Measurements from ENCODE around the gene S100A7A. TPM values are rescaled to one million over a fixed set of nuclear protein-coding genes. Genes with fewer than 3 reads are reported as not detected.
A peak's percentile ranks its signal among the peaks of the same experiment; 100 is the strongest.
"Not testable (repeated sequence)": the region's sequence is repeated elsewhere in the genome, so short reads cannot be mapped to it uniquely, and the experiment has no call there.

The S100A7A gene
- total RNA-seq, 1 donor from 2014 or later = not detected

DNA sequence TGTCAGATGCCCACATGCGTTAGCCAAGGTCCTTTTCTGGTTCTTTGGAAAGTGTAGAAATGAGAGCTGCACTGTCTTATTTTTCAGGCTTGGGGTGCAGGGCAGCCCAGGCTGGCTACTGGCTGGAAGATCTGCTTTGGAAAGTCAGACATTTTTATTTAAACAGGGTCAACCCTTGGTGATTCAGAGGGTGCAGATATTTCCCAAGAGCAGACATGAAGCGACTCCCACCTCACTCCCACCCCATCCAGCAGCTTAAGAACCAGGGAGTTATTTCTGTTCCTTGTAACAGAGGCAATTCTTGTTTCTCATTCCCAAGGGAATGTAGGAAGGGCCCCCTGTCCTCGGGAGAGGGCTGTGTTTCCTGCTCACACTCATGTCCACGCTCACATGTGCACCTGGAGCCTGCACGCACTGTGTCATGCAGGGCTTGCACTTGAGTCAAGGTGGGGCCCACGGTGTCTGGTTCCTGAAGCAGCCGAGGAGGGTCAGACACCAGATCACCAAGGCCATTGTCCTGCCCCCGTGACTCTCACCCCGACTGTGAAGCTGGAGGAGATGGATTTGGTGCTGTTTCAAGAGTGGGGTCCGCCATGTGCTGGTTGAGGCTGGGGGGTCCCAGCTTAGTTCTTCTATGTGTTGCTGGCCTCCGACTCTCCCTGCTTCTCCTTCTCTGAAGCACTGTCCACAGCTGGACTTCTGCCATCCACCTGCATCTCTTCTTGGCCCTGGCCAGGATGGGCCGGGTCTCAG, 992 bp downstream of the S100A7A start:
- intact Hi-C loops (cut with DNase I) = no loop called here
- no peak for ATAC-seq
- DNase-seq (ENCODE audit: low spot score) = no peak

GRCh38 chr1:153418758-153419435, 2.6 kb downstream of the S100A7A start:
- intact Hi-C loops (cut with DNase I); ATAC-seq: not testable (repeated sequence)
- peak; percentile 9 for DNase-seq (ENCODE audit: low spot score)

DNA sequence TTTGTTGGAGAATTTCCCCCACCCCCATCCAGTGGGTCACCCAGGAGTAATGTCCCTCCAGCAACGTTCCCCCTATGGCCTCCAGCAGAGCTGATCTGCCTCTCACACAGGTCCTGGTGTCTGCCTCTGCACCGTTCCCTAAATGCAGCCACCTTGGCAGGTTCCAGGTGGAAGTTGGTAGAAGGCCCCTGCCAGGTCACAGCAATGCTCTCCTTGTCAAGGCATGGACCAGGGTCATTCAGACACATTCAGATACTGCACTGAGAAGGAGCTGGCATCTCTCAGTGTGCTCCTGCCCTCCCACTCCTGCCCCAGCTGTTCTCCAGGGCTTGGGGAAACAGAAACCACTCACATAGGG, 3.1 kb downstream of the S100A7A start:
- peak; percentile 8 for DNase-seq (ENCODE audit: low spot score)
- intact Hi-C loops (cut with DNase I); ATAC-seq: not testable (repeated sequence)

- no peak for ATAC-seq
- DNase-seq (ENCODE audit: low spot score) = no peak
- intact Hi-C loops (cut with DNase I) = no loop called here
Measured at GRCh38 chr1:153420306-153420705, 4.0 kb downstream of the S100A7A start.

GRCh38 chr1:153422450-153423068, 6.2 kb downstream of the S100A7A start:
- ATAC-seq (peak; percentile 50), DNase-seq (ENCODE audit: low spot score) (peak; percentile 81)
- intact Hi-C loops (cut with DNase I) = no loop called here

DNA sequence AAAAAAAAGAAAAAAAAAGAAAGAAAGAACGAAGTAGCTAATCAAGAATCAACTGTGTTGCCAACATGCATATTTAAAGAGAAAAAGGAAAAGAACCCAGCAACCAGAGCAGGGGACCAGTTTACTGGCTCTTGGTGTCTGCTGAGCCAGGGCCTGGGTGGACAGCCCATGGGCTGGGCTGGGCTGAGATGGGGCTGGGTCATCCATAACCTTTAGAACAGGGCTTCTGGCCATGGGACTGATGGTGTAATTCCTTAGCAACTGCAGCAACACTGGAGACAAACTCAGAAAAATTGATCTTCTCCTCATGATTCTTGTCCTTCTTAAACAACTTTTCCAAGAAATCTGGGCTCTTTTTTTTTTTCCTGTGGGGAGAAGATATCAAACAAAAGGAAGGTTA, 10.5 kb downstream of the S100A7A start:
- intact Hi-C loops (cut with DNase I) = no loop called here
- no peak for ATAC-seq
- DNase-seq (ENCODE audit: low spot score) = no peak

DNA sequence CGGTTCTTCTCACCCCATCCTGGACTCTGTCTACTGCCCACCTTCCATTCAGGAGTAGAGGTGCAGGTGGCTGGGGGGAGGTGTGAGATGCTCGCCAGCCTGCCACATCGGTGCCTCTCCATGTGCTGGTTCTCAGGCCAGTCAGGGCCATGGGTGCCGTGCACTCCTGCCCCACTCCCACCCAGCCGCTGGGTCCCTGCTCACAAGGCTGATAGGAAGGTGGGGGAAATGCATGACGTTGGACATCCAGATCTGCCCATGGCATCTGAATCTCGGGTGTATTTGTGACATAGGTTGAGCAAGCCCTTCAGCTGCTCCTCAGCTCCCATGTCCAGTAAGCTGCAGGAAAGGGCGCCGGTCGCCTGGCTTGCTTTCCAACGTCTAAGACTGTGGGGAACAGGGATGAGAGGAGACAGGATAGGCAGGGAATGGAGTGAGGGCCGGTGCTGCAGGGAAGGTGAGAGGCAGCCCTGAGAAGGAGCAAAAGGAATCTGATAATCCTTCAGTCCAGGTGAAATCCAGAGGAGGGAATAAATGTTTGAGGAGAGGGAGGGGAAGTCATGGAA, 11.8 kb downstream of the S100A7A start:
- DNase-seq (ENCODE audit: low spot score) = peak; percentile 34
- ATAC-seq = no peak
- intact Hi-C loops (cut with DNase I) = no loop called here

- intact Hi-C loops (cut with DNase I) = no loop called here
- no peak for ATAC-seq
Measured at GRCh38 chr1:153428791-153429190, 12.5 kb downstream of the S100A7A start.

DNA sequence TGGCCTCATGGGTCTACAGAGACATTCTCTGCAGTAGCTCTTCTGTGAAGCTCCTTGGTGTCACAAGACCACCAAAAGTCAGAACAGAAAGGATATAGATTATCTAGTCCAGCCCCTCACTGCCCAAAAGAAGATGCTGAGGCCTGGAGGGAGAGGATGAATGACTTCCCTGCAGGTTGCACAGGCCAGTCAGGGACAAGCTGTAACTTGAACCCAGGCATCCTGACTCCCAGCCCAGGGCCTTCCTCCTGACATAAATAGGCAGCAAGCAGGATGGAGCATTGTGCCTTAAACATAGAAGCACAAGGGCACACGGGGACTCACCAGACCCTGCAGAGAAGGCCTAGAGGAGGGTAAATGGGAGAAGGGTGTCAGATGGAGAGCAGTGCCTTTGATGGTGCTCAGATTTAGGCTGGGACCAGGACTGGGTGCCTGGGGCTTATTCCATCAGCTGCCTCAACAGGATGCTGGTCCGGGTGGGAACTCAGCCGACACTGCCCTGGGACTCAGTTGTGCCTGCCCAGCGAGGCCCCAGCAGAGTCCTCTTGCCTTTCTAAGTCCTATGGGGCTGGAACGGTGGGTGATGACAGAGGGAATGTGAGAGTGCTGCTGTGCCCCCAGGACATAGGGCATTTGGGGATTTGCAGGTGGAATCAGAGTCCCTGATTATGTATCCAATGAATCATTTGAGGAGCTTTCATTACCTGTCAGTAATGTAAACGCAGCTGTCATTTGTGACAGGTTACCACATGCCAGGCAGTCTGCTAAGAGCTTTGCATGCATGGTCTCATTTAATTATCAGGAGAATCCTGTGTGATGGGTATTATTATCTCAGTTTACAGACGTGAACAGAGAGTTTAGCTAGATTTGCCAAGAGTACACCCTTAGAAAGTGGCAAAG, 13.2 kb downstream of the S100A7A start:
- intact Hi-C loops (cut with DNase I) = no loop called here
- no peak for DNase-seq (ENCODE audit: low spot score)
- no peak for ATAC-seq

More at GRCh38 chr1:153428791-153429190, 12.5 kb downstream of the S100A7A start:
- no peak for DNase-seq (ENCODE audit: low spot score)

DNA sequence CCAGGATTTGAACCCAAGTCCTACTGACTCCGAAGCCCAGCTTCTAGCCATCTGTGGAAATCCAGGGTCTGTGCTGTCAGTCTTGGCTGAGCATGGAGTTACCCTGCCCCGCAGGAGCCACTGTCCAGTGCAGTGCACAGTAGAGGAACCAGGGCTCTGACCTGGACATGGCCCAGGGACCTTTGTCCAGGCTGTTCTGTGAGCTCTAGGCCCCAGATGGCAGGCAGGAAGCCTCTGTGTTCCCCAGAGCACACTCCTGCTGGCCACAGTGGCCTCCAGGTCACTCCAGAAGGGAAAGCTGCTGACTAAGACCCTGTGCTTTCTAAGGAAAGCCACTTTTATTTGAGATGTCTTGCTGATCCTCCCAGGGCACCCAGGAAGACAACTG, 13.8 kb downstream of the S100A7A start:
- DNase-seq (ENCODE audit: low spot score) = no peak
- no peak for ATAC-seq
- intact Hi-C loops (cut with DNase I) = no loop called here

DNA sequence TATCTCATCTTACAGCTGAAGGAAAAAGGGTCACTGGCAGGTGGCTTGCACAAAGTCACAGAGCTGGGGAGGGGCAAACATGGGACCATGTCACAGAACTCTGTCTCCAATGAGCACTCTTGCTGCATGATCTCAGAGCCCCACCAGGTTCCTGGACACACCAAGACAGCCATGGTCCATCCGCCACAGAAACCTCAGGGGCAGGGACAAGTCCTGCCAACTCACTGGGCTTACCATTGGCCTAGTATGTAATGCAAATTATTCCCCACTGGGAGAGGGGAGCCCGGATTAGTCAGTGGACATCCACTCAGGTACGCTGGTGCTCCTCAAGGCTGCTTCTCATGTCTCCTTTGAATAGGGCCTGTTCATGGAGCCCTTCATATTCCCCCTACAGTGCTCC, 14.2 kb downstream of the S100A7A start:
- intact Hi-C loops (cut with DNase I) = no loop called here
- DNase-seq (ENCODE audit: low spot score) (no peak), ATAC-seq (no peak)

- DNase-seq (ENCODE audit: low spot score) = no peak
- intact Hi-C loops (cut with DNase I) = no loop called here
- ATAC-seq = no peak
Measured at GRCh38 chr1:153431002-153431401, 14.7 kb downstream of the S100A7A start.

DNA sequence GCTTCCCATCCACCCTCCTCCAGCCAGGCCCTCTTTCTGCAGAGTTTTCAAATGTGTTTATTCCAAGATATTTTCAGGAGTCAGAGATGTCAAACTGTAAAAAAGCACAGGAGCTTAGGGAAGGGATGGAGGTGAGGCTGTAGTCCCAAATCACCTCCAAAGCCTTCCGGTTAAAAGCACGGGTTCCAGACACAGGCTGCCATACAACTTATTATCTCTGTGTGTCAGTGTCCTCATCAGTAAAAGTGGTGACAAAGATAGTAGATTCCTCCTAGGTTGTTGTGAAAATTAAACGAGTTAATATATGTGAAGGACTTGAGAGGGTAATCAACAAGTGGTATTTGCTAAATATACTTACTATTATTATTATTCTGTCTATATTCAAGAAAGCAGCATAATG, 15.1 kb downstream of the S100A7A start:
- ATAC-seq (no peak), DNase-seq (ENCODE audit: low spot score) (no peak)
- intact Hi-C loops (cut with DNase I) = no loop called here

DNA sequence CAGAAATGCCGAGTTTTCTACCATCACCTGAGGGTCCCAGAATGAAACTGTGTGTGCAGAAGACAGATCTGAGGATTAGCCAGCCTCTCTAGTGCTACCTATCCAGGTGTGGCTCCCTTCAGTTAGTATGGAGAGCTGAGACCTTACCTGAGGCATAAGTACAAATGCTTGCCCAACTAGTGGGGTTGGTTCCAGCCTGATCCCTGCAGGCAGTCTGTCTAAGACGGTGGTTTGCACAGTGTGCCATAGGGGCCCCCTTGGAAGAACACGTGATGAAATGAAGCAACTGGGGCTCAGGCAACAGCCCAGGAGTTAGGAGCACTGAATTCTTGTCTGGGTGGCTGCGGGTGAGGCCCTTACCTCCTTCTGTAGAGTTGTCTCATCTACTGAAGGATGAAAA, 15.6 kb downstream of the S100A7A start:
- DNase-seq (ENCODE audit: low spot score) = no peak
- ATAC-seq = no peak
- intact Hi-C loops (cut with DNase I) = no loop called here

GRCh38 chr1:153432874-153433681, 16.8 kb downstream of the S100A7A start:
- ATAC-seq (no peak), DNase-seq (ENCODE audit: low spot score) (no peak)
- intact Hi-C loops (cut with DNase I) = no loop called here

DNA sequence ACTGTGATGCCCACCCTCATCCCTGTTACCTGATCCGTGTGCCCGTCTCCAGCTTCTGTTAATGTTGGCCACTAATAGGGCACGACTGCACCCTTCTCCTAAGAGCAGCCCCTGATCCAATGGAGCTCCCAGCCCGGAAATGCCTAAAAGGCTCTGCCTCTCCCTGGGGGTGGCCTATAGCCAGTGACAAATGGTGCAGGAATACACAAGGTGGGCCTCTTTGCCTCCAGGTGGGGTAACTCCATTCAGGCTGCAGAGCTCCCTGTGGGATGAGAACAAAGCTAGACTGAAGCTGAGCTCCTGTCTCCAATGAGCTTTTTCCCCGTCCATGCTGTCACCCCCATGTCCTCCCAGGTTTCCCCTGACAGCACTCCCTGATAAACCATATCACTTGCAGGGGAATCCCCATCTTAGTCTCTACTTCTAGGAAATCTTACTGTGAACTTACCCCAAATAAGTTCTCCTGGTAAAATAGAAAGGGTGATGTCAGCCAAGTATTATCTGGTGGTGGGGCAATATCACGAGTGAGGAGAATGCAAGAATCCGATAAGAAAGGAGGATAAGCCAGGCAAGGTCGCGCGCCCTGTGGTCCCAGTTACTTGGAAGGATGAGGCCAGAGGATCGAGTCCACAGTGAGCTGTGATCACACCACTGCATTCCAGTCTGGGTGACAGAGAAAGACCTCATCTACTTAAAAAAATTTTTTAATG, 18.6 kb downstream of the S100A7A start:
- DNase-seq (ENCODE audit: low spot score) = no peak
- ATAC-seq = no peak
- intact Hi-C loops (cut with DNase I) = no loop called here

DNA sequence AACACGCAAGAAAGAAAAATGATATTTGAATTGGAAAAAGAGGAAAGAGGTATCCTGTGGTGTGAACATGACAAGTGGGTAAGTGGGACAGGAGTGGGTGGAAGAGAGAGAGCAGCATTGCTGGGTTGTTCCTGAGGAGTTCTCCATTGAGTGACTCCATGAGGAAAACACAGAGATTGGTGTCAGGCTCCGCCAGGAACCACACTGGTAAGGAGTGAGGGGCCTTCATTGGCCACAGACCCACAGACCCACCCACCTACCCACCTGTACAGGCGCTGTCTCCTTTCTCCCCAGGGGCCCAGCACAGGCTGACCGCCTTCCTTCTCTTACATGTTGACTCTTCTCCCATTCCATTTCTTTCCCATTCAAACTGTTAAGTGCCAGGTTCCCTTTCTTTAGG, 20.9 kb downstream of the S100A7A start:
- peak; percentile 37 for DNase-seq (ENCODE audit: low spot score)
- intact Hi-C loops (cut with DNase I) = no loop called here
- no peak for ATAC-seq

DNA sequence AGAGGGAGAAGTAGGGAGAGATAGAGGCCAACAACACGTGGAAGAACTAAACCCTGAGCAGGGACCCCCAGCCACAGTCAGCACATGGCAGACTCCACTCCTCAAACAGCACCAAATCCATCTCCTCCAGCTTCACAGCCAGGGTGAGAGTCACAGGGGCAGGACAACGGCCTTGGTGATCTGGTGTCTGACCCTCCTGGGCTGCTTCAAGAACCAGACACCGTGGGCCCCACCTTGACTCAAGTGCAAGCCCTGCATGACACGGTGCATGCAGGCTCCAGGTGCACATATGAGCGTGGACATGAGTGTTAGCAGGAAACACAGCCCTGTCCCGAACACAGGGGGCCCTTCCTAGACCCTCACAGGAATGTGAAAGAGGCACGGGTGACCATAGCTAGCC, 22.3 kb downstream of the S100A7A start:
- intact Hi-C loops (cut with DNase I) = no loop called here
- DNase-seq (ENCODE audit: low spot score) = peak; percentile 18
- no peak for ATAC-seq
